Fibroblast of lung (primary cell): ENCODE results near the gene SLC29A1.

ENCODE experiments used
- EZH2 ChIP-seq: IDR thresholded peaks from 2 replicates; pipeline ENCODE4 v1.5.1; 2012; ENCODE audit warnings: low read length, control low read depth, mild to moderate bottlenecking; ENCODE audit errors: missing control alignments
- TF ChIP-seq, protein P1 (sequence below), 2 donors: IDR thresholded peaks in 1 of 2; conservative IDR thresholded peaks in 1 of 2; 1 replicate in 1 of 2; 2 replicates in 1 of 2; pipeline ENCODE4 v1.5.1; 2011 to 2012; ENCODE audit warnings: low read length in 2 of 2, control low read depth in 1 of 2, inconsistent platforms in 1 of 2, low read depth in 1 of 2, mild to moderate bottlenecking in 1 of 2

DNA sequence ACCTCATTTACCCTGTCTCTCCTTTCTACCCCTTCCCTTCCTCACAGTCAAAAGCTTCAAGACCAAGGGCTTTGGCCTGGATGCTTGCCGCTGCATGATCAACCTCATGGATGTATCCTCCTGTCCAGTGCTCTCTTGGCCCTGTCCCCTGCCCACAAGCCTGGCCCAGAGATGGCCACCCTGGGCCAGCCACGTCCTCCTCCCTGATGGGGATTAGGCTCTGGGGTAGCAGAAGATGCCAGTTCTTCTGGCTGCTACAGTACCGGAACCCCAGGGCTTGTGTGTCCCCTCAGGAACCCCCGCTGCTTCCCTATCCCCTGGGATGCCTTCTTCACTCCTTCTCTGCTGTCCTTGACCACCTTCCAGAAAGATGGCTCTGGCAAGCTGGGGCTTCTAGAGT lies 42.5 kb upstream of the SLC29A1 start:
- TF ChIP-seq, protein P1, sequence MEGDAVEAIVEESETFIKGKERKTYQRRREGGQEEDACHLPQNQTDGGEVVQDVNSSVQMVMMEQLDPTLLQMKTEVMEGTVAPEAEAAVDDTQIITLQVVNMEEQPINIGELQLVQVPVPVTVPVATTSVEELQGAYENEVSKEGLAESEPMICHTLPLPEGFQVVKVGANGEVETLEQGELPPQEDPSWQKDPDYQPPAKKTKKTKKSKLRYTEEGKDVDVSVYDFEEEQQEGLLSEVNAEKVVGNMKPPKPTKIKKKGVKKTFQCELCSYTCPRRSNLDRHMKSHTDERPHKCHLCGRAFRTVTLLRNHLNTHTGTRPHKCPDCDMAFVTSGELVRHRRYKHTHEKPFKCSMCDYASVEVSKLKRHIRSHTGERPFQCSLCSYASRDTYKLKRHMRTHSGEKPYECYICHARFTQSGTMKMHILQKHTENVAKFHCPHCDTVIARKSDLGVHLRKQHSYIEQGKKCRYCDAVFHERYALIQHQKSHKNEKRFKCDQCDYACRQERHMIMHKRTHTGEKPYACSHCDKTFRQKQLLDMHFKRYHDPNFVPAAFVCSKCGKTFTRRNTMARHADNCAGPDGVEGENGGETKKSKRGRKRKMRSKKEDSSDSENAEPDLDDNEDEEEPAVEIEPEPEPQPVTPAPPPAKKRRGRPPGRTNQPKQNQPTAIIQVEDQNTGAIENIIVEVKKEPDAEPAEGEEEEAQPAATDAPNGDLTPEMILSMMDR (conservative IDR thresholded peaks at IDR 0.05 in 1 of 2, IDR thresholded peaks at IDR 0.05 in 1 of 2; ENCODE audit: low read depth in 1 of 2, low read length in 2 of 2): no peak
- TF ChIP-seq EZH2: no peak
